ENCODE measurements around the gene DYNC1I2.

The DYNC1I2 gene

GRCh38 chr2:171785450-171785849 is 98.2 kb downstream of the DYNC1I2 start:
- no peak for DNase-seq

DNA sequence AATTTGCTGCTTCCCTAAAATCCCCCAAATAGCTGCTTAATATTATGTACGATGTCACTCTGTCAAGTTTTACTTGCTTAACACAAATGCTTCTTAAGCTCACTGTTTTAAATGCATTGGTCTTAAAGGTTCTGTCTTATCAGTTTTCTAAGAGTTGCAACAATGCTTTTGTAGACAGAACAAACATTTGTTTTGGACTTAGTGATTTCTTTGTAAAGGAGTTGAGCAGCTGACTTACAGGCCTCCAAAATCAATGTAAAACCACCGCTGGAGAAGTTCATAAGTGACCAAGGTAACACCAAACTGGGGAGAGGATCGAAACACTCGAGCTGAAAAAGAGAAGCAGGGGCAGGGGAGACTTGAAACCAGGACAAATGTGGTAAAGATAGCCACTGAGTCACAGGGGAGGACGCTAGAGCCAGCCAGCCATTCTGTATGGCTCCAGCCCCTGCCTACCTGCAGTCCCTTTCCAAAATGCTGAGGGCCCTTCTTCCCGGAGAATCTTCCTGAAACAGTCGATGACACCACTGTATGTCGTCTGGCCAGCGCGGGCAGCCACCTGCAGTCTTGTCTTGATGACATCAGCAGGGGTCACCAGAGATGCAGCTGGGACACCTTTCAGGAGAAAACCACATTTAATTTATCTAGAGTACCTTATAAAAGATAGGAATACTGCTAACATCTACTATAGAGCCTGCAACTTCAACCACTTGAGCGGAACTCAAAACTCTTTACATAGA is 100.2 kb downstream of the DYNC1I2 start:
- no peak for DNase-seq

DNA sequence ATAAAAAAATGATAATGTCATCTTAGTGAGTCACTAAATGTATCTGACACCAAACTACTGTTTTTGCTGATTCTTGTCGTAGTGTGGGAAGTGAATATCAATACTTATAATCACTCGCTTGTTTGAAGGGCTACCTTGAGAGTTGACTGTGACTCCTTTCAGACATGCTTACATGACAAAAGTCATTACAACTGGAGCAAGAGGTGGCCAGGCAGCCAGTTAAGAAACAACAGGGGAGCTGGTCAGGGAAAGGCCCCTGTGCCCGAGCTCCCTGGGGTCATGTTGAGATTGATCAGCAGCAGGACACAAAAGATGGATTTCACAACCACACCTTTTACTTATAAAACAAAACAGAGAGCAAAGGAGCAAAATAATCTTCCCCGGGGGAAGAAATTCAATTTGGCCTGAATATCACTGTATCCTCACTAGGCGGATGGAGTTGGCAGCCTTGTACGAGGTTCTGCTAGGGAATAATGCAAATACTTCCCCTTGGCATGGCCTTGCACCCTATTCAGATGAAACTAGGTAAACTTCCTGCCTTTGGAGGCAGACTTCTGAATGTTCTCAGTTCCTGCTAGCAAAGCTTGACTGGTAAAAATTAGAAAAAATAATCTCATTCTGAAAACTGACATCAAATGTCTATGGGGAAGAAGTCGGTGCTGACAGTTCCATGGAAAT is 101.2 kb downstream of the DYNC1I2 start:
- no peak for DNase-seq

DNA sequence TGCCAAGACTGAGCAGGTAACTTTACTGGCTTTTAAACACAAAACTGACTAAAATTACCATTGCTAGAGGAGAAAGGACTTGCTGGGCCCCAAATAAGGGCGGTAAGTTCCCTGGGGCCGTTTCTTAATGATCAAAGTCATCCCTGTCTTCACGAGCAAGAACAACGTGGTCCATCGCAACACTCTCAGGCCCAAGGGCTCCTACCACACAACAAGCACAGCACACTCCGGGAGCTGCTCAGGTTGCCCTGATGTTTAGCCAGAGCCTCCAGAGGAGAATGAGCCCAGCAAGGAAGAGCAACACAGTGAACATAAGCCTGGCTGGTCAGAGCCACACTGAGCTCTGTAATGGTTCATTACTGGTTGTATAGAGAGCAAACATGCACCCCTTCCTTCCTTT is 102.7 kb downstream of the DYNC1I2 start:
- DNase-seq: no peak

DNA sequence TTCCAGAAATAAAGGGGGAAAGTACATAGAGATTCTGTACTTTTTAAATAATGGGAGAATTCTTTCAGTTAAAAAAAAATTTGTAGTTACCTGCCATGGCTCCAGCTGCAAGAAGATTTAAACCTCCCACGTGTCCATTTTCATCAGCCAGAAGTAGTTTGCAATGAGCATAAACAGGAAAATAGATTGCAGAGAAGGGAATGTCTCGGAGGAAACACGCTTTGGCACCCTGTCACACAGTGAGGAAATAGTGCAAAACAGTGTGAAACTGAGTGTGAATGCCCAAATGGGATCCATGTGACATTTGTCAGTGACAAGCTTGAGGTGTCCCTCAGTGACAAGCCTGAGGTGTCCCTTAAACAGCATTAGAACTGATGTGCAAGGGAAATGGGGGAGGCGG is 104.1 kb downstream of the DYNC1I2 start:
- no peak for DNase-seq

GRCh38 chr2:171792157-171792556 is 104.9 kb downstream of the DYNC1I2 start:
- DNase-seq: no peak

GRCh38 chr2:171792886-171793580 is 105.8 kb downstream of the DYNC1I2 start:
- no peak for DNase-seq

GRCh38 chr2:171793691-171794678 is 106.7 kb downstream of the DYNC1I2 start:
- no peak for DNase-seq

- no peak for DNase-seq
Observed at GRCh38 chr2:171794918-171795317, 107.6 kb downstream of the DYNC1I2 start.

Data from activated CD4-positive, alpha-beta T cell treated with anti-CD3 and anti-CD28 coated beads, Interleukin-10, Interleukin-2, amounts not matched to agents 100 ng/mL and 50 ng/mL, durations not matched to agents 16 hours and 8 hours (primary cell).